PC-3 (cell line): Measurements from ENCODE around the gene CCIN. TPM values are rescaled to one million over a fixed set of nuclear protein-coding genes. Genes with fewer than 3 reads are reported as not detected.

ENCODE experiments used
- ATAC-seq: fragments of 200-7000 bp; cut with Tn5 transposase; 2 replicates; pipeline ENCODE4 v1.9.1; 2020; ENCODE audit warnings: mild to moderate bottlenecking, moderate library complexity
- BruUV-seq: library from RNA; stranded (reverse); fragments of 400-500 nt; replicated peaks from 2 replicates; lab custom pipeline; 2021; lab: Mats Ljungman, UMichigan
- CTCF ChIA-PET: fragments of 300-600 bp; sonication (Branson Sonifier 250); formaldehyde crosslinking; loops from one replicate; lab custom pipeline; 2022; ENCODE audit warnings: antibody characterized with exemption; lab: Charles Lee
- POLR2A ChIA-PET: fragments of 300-600 bp; sonication (Branson Sonifier 250); formaldehyde crosslinking; loops from one replicate; lab custom pipeline; 2022; ENCODE audit warnings: antibody characterized with exemption; ENCODE audit not compliant: unreplicated experiment; lab: Charles Lee
- DNase-seq: peaks from one replicate; pipeline ENCODE4 v3.0.0-alpha.2; 2015
- H2AFZ ChIP-seq: fragments of 300-600 bp; sonication (generic); 2 replicates; pipeline ENCODE4 v1.6.0; 2016; ENCODE audit warnings: antibody characterized with exemption, low read length
- H3F3A ChIP-seq: fragments of 300-600 bp; sonication (generic); one replicate; pipeline ENCODE4 v1.6.0; 2017; ENCODE audit warnings: antibody characterized with exemption, low read length, control low read depth, mild to moderate bottlenecking; ENCODE audit not compliant: unreplicated experiment
- H3K27ac ChIP-seq: fragments of 300-600 bp; sonication (generic); 2 replicates; pipeline ENCODE4 v1.5.1; 2016; ENCODE audit warnings: mild to moderate bottlenecking, low read length
- H3K27me3 ChIP-seq: fragments of 300-600 bp; sonication (generic); 2 replicates; pipeline ENCODE4 v1.6.1; 2016; ENCODE audit warnings: low read length, mixed read lengths
- H3K36me3 ChIP-seq: fragments of 300-600 bp; sonication (generic); 2 replicates; pipeline ENCODE4 v1.6.1; 2016; ENCODE audit warnings: low read depth, mixed run types, low read length, mixed read lengths
- H3K4me1 ChIP-seq: fragments of 300-600 bp; sonication (generic); 2 replicates; pipeline ENCODE4 v1.5.1; 2016; ENCODE audit warnings: low read length; ENCODE audit not compliant: insufficient read depth
- H3K4me2 ChIP-seq: fragments of 300-600 bp; sonication (generic); 2 replicates; pipeline ENCODE4 v1.6.0; 2016; ENCODE audit warnings: low read length
- H3K4me3 ChIP-seq: fragments of 300-600 bp; sonication (generic); 2 replicates; pipeline ENCODE4 v1.5.1; 2016; ENCODE audit warnings: mild to moderate bottlenecking, low read length, mixed read lengths
- H3K79me2 ChIP-seq: fragments of 300-600 bp; sonication (generic); 2 replicates; pipeline ENCODE4 v1.6.1; 2017; ENCODE audit warnings: low read length, mixed read lengths
- H3K9ac ChIP-seq: fragments of 300-600 bp; sonication (generic); 2 replicates; pipeline ENCODE4 v1.6.0; 2016; ENCODE audit warnings: mild to moderate bottlenecking, low read length
- H3K9me2 ChIP-seq: fragments of 300-600 bp; sonication (generic); replicated peaks from 2 replicates; pipeline ENCODE4 v1.6.1; 2016; ENCODE audit warnings: mixed run types, low read length, mixed read lengths
- H3K9me3 ChIP-seq: fragments of 300-600 bp; sonication (generic); 2 replicates; pipeline ENCODE4 v1.6.1; 2016; ENCODE audit warnings: low read length, mixed read lengths
- H4K20me1 ChIP-seq: fragments of 300-600 bp; sonication (generic); 2 replicates; pipeline ENCODE4 v1.6.1; 2016; ENCODE audit warnings: low read length, mixed read lengths
- EZH2 ChIP-seq: fragments of 300-600 bp; sonication (generic); IDR thresholded peaks from one replicate; pipeline ENCODE4 v1.6.1; 2017; ENCODE audit warnings: antibody characterized with exemption, mild to moderate bottlenecking, low read length; ENCODE audit not compliant: unreplicated experiment
- EZH2phosphoT487 ChIP-seq: fragments of 300-600 bp; sonication (generic); IDR thresholded peaks from 2 replicates; pipeline ENCODE4 v1.6.1; 2018; ENCODE audit warnings: mild to moderate bottlenecking, antibody characterized with exemption, low read length, borderline replicate concordance
- intact Hi-C: fragments of 100-400 bp; cut with micrococcal nuclease; formaldehyde crosslinking; loops from 2 replicates; pipeline ENCODE4 v1.9.0; 2023
- total RNA-seq: library from RNA; depleted of rRNA; stranded (reverse); fragments of >200 nt; gene quantifications from 2 replicates; pipeline ENCODE4 v1.2.3, GENCODE V29; 2014
- TF ChIP-seq, protein P1 (sequence below): fragments of 300-600 bp; sonication (generic); conservative IDR thresholded peaks from 2 replicates; pipeline ENCODE4 v1.5.1; 2017; ENCODE audit warnings: antibody characterized with exemption, low read depth, mild to moderate bottlenecking, low read length

The CCIN gene
- total RNA-seq, 1 experiment from 2014 or later = 0.22 TPM

DNA sequence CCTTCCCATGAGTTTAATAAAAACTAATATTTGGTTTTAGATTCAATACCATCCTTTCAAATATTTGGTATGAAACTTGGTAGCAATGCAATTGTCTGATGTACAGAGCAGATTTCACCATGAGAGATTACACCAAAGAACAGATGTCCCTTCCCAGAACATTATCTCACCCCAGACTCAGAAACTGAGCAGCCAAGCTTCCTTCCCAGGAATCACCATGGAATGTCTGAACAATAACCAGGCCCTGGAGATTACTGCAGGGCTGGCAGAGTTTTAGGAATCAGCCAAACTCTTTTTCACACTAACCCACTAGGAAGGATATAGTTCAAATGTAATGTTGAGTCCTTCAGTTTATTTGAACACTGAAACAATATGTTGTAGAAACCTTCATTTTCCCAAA, 45.4 kb downstream of the CCIN start:
- no peak overlapping the region for H3K9ac ChIP-seq
- ChIA-PET CTCF (no interaction called here), POLR2A (no interaction called here)
- intact Hi-C loops = no loop called here
- H3K27ac ChIP-seq = no peak overlapping the region
- ATAC-seq = no peak
- TF ChIP-seq EZH2 = no peak
- TF ChIP-seq, protein P1, sequence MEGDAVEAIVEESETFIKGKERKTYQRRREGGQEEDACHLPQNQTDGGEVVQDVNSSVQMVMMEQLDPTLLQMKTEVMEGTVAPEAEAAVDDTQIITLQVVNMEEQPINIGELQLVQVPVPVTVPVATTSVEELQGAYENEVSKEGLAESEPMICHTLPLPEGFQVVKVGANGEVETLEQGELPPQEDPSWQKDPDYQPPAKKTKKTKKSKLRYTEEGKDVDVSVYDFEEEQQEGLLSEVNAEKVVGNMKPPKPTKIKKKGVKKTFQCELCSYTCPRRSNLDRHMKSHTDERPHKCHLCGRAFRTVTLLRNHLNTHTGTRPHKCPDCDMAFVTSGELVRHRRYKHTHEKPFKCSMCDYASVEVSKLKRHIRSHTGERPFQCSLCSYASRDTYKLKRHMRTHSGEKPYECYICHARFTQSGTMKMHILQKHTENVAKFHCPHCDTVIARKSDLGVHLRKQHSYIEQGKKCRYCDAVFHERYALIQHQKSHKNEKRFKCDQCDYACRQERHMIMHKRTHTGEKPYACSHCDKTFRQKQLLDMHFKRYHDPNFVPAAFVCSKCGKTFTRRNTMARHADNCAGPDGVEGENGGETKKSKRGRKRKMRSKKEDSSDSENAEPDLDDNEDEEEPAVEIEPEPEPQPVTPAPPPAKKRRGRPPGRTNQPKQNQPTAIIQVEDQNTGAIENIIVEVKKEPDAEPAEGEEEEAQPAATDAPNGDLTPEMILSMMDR = no peak
- TF ChIP-seq EZH2phosphoT487 = no peak
- H3K9me3 ChIP-seq = no peaks in the 10 kb centered on the region
- no peaks in the 10 kb centered on the region for H3K9me2 ChIP-seq
- DNase-seq = no peak
- no peak overlapping the region for H3K4me3 ChIP-seq
- H4K20me1 ChIP-seq = no peaks in the 10 kb centered on the region
- no peak overlapping the region for H2AFZ ChIP-seq
- no peaks in the 10 kb centered on the region for H3K4me1 ChIP-seq
- H3K79me2 ChIP-seq = peaks cover 10% of the 10 kb centered on the region
- H3K27me3 ChIP-seq = no peaks in the 10 kb centered on the region
- H3F3A ChIP-seq = no peaks in the 10 kb centered on the region
- no TSS peak for BruUV-seq
- H3K4me2 ChIP-seq = no peak overlapping the region
- peaks cover 28% of the 10 kb centered on the region for H3K36me3 ChIP-seq

DNA sequence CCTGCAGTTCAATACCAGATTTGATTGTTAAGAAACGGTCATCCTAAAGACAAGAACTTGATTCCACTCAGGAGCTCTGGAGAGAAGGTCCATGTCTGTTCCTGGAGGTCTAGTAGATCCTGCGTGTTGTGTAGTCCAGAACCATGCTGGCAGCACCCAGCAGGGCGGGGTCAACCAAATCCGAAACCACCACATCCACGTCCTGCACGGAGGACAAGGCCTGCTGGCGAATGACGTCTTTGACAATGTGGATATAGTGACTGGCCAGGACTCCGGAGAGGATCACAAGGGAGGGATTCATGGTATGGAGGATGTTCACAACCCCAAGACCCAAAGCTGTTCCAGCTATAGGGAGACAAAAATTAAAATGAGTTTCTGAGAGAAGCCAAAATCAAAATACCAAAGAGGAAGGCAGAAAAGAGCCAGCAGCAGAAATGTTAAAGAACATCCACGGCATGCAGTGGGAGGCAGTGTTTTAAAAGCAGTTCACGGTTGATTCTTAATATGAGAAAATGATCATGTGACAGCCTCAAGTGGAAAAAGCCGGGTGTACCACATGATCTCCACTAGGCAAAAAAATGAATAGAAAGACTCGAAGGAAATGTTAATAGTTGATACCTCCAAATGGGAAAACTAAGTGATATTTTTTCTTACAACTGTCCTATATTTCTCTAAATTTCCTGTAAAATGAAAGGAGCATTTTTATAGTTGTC, 48.2 kb downstream of the CCIN start:
- Histone ChIP-seq H3K27me3 (no peaks in the 10 kb centered on the region), H4K20me1 (no peaks in the 10 kb centered on the region), H3K27ac (no peak overlapping the region), H3K9me2 (no peaks in the 10 kb centered on the region), H3K4me1 (no peaks in the 10 kb centered on the region), H2AFZ (no peak overlapping the region), H3F3A (no peaks in the 10 kb centered on the region), H3K4me3 (no peak overlapping the region), H3K9me3 (no peaks in the 10 kb centered on the region), H3K4me2 (no peak overlapping the region), H3K36me3 (peaks cover 12% of the 10 kb centered on the region; the same call in 1 of the 2 replicates), H3K79me2 (no peaks in the 10 kb centered on the region), H3K9ac (no peak overlapping the region)
- intact Hi-C loops = no loop called here
- no peak for ATAC-seq
- no TSS peak for BruUV-seq
- DNase-seq = no peak
- ChIA-PET CTCF (no interaction called here), POLR2A (no interaction called here)
- no peak for TF ChIP-seq EZH2

- BruUV-seq = no TSS peak
- no peak overlapping the region for H3K4me2 ChIP-seq
- intact Hi-C loops = no loop called here
- no peaks in the 10 kb centered on the region for H3K27me3 ChIP-seq
- no peak overlapping the region for H3K27ac ChIP-seq
- H3K9ac ChIP-seq = no peak overlapping the region
- H3K9me2 ChIP-seq = no peaks in the 10 kb centered on the region
- ChIA-PET POLR2A (no interaction called here), CTCF (no interaction called here)
- no peaks in the 10 kb centered on the region for H3K4me1 ChIP-seq
- no peak for ATAC-seq
- no peaks in the 10 kb centered on the region for H4K20me1 ChIP-seq
- H3K9me3 ChIP-seq = no peaks in the 10 kb centered on the region
- no peak overlapping the region for H3K4me3 ChIP-seq
- H3K36me3 ChIP-seq = peaks cover 12% of the 10 kb centered on the region
- no peak for DNase-seq
- TF ChIP-seq, protein P1 = no peak
- no peak for TF ChIP-seq EZH2
- TF ChIP-seq EZH2phosphoT487 = no peak
- H3K79me2 ChIP-seq = no peaks in the 10 kb centered on the region
- no peak overlapping the region for H2AFZ ChIP-seq
- no peaks in the 10 kb centered on the region for H3F3A ChIP-seq
Measured at GRCh38 chr9:36218011-36218410, 48.8 kb downstream of the CCIN start.
